GM23338 (cell line): ENCODE measurements around the gene LACC1.

Source experiments
- CREB1 ChIP-seq: fragments of 250-450 bp; sonication (Bioruptor Pico); IDR thresholded peaks from 2 replicates; pipeline ENCODE4 v1.5.0; 2020; ENCODE audit warnings: low read depth, mild to moderate bottlenecking, moderate library complexity
- ETS1 ChIP-seq: IDR thresholded peaks from 2 replicates; pipeline ENCODE4 v1.6.1; 2016; ENCODE audit warnings: antibody characterized with exemption
- EZH2 ChIP-seq: fragments of 200-600 bp; sonication (generic); IDR thresholded peaks from one replicate; pipeline ENCODE4 v1.8.0; 2017; ENCODE audit warnings: antibody characterized with exemption, mild to moderate bottlenecking, low read depth; ENCODE audit not compliant: unreplicated experiment
- EZH2phosphoT487 ChIP-seq: fragments of 200-600 bp; sonication (generic); IDR thresholded peaks from one replicate; pipeline ENCODE4 v1.8.1; 2018; ENCODE audit warnings: antibody characterized with exemption; ENCODE audit not compliant: unreplicated experiment
- JUNB ChIP-seq: IDR thresholded peaks from one replicate; pipeline ENCODE4 v1.6.1; 2016; ENCODE audit warnings: antibody characterized with exemption; ENCODE audit not compliant: unreplicated experiment
- NANOG ChIP-seq: IDR thresholded peaks from 2 replicates; pipeline ENCODE4 v1.6.1; 2016; ENCODE audit warnings: antibody characterized with exemption, borderline replicate concordance
- POLR2AphosphoS5 ChIP-seq: IDR thresholded peaks from 2 replicates; pipeline ENCODE4 v1.6.1; 2016; ENCODE audit warnings: antibody characterized with exemption, low read depth
- STAT1 ChIP-seq: IDR thresholded peaks from one replicate; pipeline ENCODE4 v1.6.1; 2016; ENCODE audit warnings: antibody characterized with exemption; ENCODE audit not compliant: unreplicated experiment
- ZNF114 ChIP-seq: fragments of 250-450 bp; sonication (Bioruptor Pico); IDR thresholded peaks from 2 replicates; pipeline ENCODE4 v1.5.0; 2020; ENCODE audit warnings: mild to moderate bottlenecking, moderate library complexity
- ZNF331 ChIP-seq: fragments of 250-450 bp; sonication (Bioruptor Pico); IDR thresholded peaks from 2 replicates; pipeline ENCODE4 v1.5.0; 2020; ENCODE audit warnings: low read depth, mild to moderate bottlenecking, moderate library complexity
- ZNF462 ChIP-seq: fragments of 250-450 bp; sonication (Bioruptor Pico); IDR thresholded peaks from 2 replicates; pipeline ENCODE4 v1.5.0; 2020; ENCODE audit warnings: mild to moderate bottlenecking, moderate library complexity
- TF ChIP-seq, protein P1 (sequence below), 2 experiments: fragments of 200-600 bp in 1 of 2; sonication (generic) in 1 of 2; conservative IDR thresholded peaks; 2 replicates each; pipeline versions ENCODE4 v1.5.1 to v1.6.1; 2016 to 2017; ENCODE audit warnings: antibody characterized with exemption in 2 of 2, low read depth in 2 of 2, mild to moderate bottlenecking in 2 of 2, moderate library complexity in 1 of 2
- TF ChIP-seq, protein P2 (sequence below): IDR thresholded peaks from one replicate; pipeline ENCODE4 v1.6.1; 2018; ENCODE audit warnings: antibody characterized with exemption; ENCODE audit not compliant: unreplicated experiment

- TF ChIP-seq, protein P1, sequence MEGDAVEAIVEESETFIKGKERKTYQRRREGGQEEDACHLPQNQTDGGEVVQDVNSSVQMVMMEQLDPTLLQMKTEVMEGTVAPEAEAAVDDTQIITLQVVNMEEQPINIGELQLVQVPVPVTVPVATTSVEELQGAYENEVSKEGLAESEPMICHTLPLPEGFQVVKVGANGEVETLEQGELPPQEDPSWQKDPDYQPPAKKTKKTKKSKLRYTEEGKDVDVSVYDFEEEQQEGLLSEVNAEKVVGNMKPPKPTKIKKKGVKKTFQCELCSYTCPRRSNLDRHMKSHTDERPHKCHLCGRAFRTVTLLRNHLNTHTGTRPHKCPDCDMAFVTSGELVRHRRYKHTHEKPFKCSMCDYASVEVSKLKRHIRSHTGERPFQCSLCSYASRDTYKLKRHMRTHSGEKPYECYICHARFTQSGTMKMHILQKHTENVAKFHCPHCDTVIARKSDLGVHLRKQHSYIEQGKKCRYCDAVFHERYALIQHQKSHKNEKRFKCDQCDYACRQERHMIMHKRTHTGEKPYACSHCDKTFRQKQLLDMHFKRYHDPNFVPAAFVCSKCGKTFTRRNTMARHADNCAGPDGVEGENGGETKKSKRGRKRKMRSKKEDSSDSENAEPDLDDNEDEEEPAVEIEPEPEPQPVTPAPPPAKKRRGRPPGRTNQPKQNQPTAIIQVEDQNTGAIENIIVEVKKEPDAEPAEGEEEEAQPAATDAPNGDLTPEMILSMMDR (conservative IDR thresholded peaks at IDR 0.05; ENCODE audit: low read depth in 2 of 2): no peak
- TF ChIP-seq, protein P2, sequence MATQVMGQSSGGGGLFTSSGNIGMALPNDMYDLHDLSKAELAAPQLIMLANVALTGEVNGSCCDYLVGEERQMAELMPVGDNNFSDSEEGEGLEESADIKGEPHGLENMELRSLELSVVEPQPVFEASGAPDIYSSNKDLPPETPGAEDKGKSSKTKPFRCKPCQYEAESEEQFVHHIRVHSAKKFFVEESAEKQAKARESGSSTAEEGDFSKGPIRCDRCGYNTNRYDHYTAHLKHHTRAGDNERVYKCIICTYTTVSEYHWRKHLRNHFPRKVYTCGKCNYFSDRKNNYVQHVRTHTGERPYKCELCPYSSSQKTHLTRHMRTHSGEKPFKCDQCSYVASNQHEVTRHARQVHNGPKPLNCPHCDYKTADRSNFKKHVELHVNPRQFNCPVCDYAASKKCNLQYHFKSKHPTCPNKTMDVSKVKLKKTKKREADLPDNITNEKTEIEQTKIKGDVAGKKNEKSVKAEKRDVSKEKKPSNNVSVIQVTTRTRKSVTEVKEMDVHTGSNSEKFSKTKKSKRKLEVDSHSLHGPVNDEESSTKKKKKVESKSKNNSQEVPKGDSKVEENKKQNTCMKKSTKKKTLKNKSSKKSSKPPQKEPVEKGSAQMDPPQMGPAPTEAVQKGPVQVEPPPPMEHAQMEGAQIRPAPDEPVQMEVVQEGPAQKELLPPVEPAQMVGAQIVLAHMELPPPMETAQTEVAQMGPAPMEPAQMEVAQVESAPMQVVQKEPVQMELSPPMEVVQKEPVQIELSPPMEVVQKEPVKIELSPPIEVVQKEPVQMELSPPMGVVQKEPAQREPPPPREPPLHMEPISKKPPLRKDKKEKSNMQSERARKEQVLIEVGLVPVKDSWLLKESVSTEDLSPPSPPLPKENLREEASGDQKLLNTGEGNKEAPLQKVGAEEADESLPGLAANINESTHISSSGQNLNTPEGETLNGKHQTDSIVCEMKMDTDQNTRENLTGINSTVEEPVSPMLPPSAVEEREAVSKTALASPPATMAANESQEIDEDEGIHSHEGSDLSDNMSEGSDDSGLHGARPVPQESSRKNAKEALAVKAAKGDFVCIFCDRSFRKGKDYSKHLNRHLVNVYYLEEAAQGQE: no peak
- TF ChIP-seq EZH2 (no peak), POLR2AphosphoS5 (no peak), JUNB (no peak), EZH2phosphoT487 (no peak), CREB1 (CRISPR knock-in tag) (no peak), ETS1 (no peak), STAT1 (no peak), NANOG (no peak), ZNF331 (no peak), ZNF114 (CRISPR knock-in tag) (no peak), ZNF462 (CRISPR knock-in tag) (no peak)
These were observed 3.3 kb upstream of the LACC1 start for GRCh38 chr13:43876366-43876765.
